GM12878 (cell line): ENCODE results near the gene CAB39. TPM values are rescaled to one million over a fixed set of nuclear protein-coding genes. Genes with fewer than 3 reads are reported as not detected.

Experiments used
- BHLHE40 ChIP-seq, 2 experiments: fragments of 450-650 bp in 1 of 2; IDR thresholded peaks; 2 replicates each; pipeline ENCODE4 v1.6.1; 2011 to 2017; ENCODE audit warnings: low read depth in 2 of 2, borderline replicate concordance in 1 of 2, improper control_type of control experiment in 1 of 2, low read length in 1 of 2, mild to moderate bottlenecking in 1 of 2
- CHD2 ChIP-seq: IDR thresholded peaks from 2 replicates; pipeline ENCODE4 v1.6.1; 2011; ENCODE audit warnings: low read depth, low read length, improper control_type of control experiment, borderline replicate concordance
- CREB1 ChIP-seq: IDR thresholded peaks from 2 replicates; pipeline ENCODE4 v1.6.1; 2012; ENCODE audit warnings: low read depth, mild to moderate bottlenecking, inconsistent platforms
- CREM ChIP-seq: IDR thresholded peaks from 2 replicates; pipeline ENCODE4 v1.6.1; 2014; ENCODE audit warnings: antibody characterized with exemption, low read depth
- DPF2 ChIP-seq: fragments of 450-650 bp; IDR thresholded peaks from 2 replicates; pipeline ENCODE4 v1.6.1; 2017; ENCODE audit warnings: mild to moderate bottlenecking
- EED ChIP-seq: sonication (generic); IDR thresholded peaks from 2 replicates; pipeline ENCODE4 v1.6.1; 2016; ENCODE audit warnings: antibody characterized with exemption, low read depth
- EGR1 ChIP-seq, 2 experiments: IDR thresholded peaks; 1 replicate in 1 of 2; 2 replicates in 1 of 2; pipeline ENCODE4 v1.6.1; 2011 to 2012; ENCODE audit warnings: low read depth in 2 of 2, low read length in 2 of 2, borderline replicate concordance in 1 of 2, mild to moderate bottlenecking in 1 of 2, moderate library complexity in 1 of 2
- FOXM1 ChIP-seq: IDR thresholded peaks from 2 replicates; pipeline ENCODE4 v1.6.1; 2012; ENCODE audit warnings: low read depth, mild to moderate bottlenecking, inconsistent platforms, low read length, moderate library complexity
- GATAD2B ChIP-seq: fragments of 450-650 bp; conservative IDR thresholded peaks from 2 replicates; pipeline ENCODE4 v1.6.1; 2017; ENCODE audit warnings: low read depth, mild to moderate bottlenecking, moderate library complexity
- IRF4 ChIP-seq: IDR thresholded peaks from 2 replicates; pipeline ENCODE4 v1.6.1; 2011; ENCODE audit warnings: low read depth, low read length
- JUNB ChIP-seq: IDR thresholded peaks from 2 replicates; pipeline ENCODE4 v1.6.1; 2016; ENCODE audit warnings: antibody characterized with exemption, mild to moderate bottlenecking
- JUND ChIP-seq: IDR thresholded peaks from 2 replicates; pipeline ENCODE4 v1.6.1; 2012; ENCODE audit warnings: low read depth, mild to moderate bottlenecking, low read length, improper control_type of control experiment, moderate library complexity
- PAX5 ChIP-seq: IDR thresholded peaks from 2 replicates; pipeline ENCODE4 v1.6.1; 2011; ENCODE audit warnings: low read depth, low read length, borderline replicate concordance
- RAD21 ChIP-seq: IDR thresholded peaks from 2 replicates; pipeline ENCODE4 v1.6.1; 2011; ENCODE audit warnings: mild to moderate bottlenecking, low read depth, low read length, moderate library complexity; ENCODE audit not compliant: insufficient read depth
- RB1 ChIP-seq: fragments of 450-650 bp; formaldehyde crosslinking; IDR thresholded peaks from 2 replicates; pipeline ENCODE4 v1.6.1; 2017; ENCODE audit warnings: mild to moderate bottlenecking, borderline replicate concordance
- SMARCA5 ChIP-seq: fragments of 450-650 bp; IDR thresholded peaks from 2 replicates; pipeline ENCODE4 v1.6.1; 2017; ENCODE audit warnings: mild to moderate bottlenecking
- SP1 ChIP-seq: IDR thresholded peaks from one replicate; pipeline ENCODE4 v1.6.1; 2011; ENCODE audit warnings: low read depth, low read length
- YY1 ChIP-seq: IDR thresholded peaks from 2 replicates; pipeline ENCODE4 v1.6.1; 2011; ENCODE audit warnings: low read depth, mild to moderate bottlenecking, low read length
- polyA plus RNA-seq, 11 experiments: library from polyadenylated mRNA; depleted of rRNA in 4 of 11; unstranded in 6 of 11; stranded (reverse) in 5 of 11; fragments of >200 nt; fragmentation: Nextera tagmentation in 4 of 11; fragmentation: Illumina TruSeq in 1 of 11; extraction: Ambion mirVana in 4 of 11; extraction: Trizol in 1 of 11; gene quantifications; 1 replicate in 1 of 11; 2 replicates in 10 of 11; pipeline versions ENCODE4 v1.2.1 to v1.2.3, GENCODE V29; 2011 to 2016; ENCODE audit warnings: inconsistent platforms in 2 of 11, missing spikeins in 2 of 11, low read depth in 1 of 11
- total RNA-seq, 4 experiments: library from RNA; depleted of rRNA in 3 of 4; stranded (reverse); fragments of >200 nt in 3 of 4; fragmentation: Illumina TruSeq in 1 of 4; extraction: Trizol in 1 of 4; gene quantifications; 2 replicates each; pipeline versions ENCODE4 v1.2.1 to v1.2.3, GENCODE V29; 2013 to 2021
- TF ChIP-seq, protein P1 (sequence below): IDR thresholded peaks from 2 replicates; pipeline ENCODE4 v1.6.1; 2012; ENCODE audit warnings: low read depth, low read length, improper control_type of control experiment
- TF ChIP-seq, protein P2 (sequence below): IDR thresholded peaks from 2 replicates; pipeline ENCODE4 v1.6.1; 2011; ENCODE audit warnings: mild to moderate bottlenecking, low read depth, low read length, moderate library complexity; ENCODE audit not compliant: insufficient replicate concordance
- TF ChIP-seq, protein P3 (sequence below): fragments of 450-650 bp; formaldehyde crosslinking; IDR thresholded peaks from 2 replicates; pipeline ENCODE4 v1.4.0; 2022; ENCODE audit warnings: mild to moderate bottlenecking, moderate library complexity

CAB39 gene
- total and polyA plus RNA-seq, 10 of the 15 experiments (the other 5 are each of a cell fraction or from before 2014, with no cell fraction given), result 13.3 to 129 (median 62.9) TPM

DNA sequence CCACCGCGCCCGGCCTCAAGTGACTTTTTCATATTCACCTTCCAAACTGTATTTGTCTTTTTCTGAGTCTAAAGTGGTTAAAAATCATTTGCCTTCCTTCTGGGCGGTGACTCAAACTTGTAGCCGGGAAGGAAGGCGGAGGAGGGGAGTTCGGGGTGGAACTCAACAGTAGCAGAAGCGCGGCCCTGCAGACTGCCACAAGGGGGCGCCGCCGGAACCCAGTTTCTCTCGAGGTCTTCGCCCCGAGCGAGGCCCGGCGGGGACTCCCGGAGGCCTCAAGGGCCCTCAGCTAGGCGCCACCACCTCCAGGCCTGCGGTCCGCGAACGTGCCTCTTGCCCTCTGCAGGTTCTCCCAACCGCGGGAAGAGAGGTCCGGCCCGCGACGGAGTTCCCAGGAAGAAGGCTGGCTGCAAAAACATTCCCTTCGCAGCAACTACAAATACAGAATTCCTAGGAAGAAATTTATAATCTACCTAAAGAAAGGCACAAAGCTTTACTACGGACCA is 135.3 kb downstream of the CAB39 start (continued):
- TF ChIP-seq, protein P1, sequence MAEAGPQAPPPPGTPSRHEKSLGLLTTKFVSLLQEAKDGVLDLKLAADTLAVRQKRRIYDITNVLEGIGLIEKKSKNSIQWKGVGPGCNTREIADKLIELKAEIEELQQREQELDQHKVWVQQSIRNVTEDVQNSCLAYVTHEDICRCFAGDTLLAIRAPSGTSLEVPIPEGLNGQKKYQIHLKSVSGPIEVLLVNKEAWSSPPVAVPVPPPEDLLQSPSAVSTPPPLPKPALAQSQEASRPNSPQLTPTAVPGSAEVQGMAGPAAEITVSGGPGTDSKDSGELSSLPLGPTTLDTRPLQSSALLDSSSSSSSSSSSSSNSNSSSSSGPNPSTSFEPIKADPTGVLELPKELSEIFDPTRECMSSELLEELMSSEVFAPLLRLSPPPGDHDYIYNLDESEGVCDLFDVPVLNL, result 0 out of 2 replicates have a peak, but pooled peaks have one; percentile 29
- TF ChIP-seq CREM (peak; percentile 56; the same call in 1 of the 2 replicates), SP1 (peak; percentile 12), IRF4 (peak; percentile 71; the same call in 1 of the 2 replicates), CHD2 (peak; percentile 55; the same call in 1 of the 2 replicates), RB1 (peak; percentile 51; the same call in 1 of the 2 replicates), PAX5 (no peak), SMARCA5 (peak; percentile 82; the same call in 1 of the 2 replicates), FOXM1 (peak; percentile 43; the same call in 1 of the 2 replicates), GATAD2B (peak; percentile 67), YY1 (peak; percentile 75; the same call in 1 of the 2 replicates), EGR1 (IDR thresholded peaks at IDR 0.05; ENCODE audit: borderline replicate concordance in 1 of 2, low read depth in 2 of 2, low read length in 2 of 2) (peak in 1 of 2 experiments; percentile 66; a peak in 1 of 3 replicates), RAD21 (peak; percentile 69), EED (peak; percentile 75), JUND (peak; percentile 58; the same call in 1 of the 2 replicates), JUNB (peak; percentile 76), CREB1 (no peak), BHLHE40 (IDR thresholded peaks at IDR 0.05; ENCODE audit: borderline replicate concordance in 1 of 2, low read depth in 2 of 2, low read length in 1 of 2) (peak; percentile 73 to 86; a peak in 3 of 4 replicates), DPF2 (peak; percentile 74)
- TF ChIP-seq, protein P2, sequence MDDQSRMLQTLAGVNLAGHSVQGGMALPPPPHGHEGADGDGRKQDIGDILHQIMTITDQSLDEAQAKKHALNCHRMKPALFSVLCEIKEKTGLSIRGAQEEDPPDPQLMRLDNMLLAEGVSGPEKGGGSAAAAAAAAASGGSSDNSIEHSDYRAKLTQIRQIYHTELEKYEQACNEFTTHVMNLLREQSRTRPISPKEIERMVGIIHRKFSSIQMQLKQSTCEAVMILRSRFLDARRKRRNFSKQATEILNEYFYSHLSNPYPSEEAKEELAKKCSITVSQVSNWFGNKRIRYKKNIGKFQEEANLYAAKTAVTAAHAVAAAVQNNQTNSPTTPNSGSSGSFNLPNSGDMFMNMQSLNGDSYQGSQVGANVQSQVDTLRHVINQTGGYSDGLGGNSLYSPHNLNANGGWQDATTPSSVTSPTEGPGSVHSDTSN, result no peak
- TF ChIP-seq, protein P3, sequence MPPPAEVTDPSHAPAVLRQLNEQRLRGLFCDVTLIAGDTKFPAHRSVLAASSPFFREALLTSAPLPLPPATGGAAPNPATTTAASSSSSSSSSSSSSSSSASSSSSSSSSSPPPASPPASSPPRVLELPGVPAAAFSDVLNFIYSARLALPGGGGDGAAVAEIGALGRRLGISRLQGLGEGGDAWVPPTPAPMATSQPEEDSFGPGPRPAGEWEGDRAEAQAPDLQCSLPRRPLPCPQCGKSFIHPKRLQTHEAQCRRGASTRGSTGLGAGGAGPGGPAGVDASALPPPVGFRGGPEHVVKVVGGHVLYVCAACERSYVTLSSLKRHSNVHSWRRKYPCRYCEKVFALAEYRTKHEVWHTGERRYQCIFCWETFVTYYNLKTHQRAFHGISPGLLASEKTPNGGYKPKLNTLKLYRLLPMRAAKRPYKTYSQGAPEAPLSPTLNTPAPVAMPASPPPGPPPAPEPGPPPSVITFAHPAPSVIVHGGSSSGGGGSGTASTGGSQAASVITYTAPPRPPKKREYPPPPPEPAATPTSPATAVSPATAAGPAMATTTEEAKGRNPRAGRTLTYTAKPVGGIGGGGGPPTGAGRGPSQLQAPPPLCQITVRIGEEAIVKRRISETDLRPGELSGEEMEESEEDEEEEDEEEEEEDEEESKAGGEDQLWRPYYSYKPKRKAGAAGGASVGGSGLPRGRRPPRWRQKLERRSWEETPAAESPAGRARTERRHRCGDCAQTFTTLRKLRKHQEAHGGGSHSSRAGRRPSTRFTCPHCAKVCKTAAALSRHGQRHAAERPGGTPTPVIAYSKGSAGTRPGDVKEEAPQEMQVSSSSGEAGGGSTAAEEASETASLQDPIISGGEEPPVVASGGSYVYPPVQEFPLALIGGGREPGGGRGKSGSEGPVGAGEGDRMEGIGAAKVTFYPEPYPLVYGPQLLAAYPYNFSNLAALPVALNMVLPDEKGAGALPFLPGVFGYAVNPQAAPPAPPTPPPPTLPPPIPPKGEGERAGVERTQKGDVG (CRISPR knock-in tag), result no peak
